ENCODE measurements around the gene CFAP77.

- TF ChIP-seq CTCF (IDR thresholded peaks at IDR 0.05; ENCODE audit: insufficient read depth, low read depth, low read length): no peak
- no peak for TF ChIP-seq EZH2 (IDR thresholded peaks at IDR 0.05; ENCODE audit: insufficient read depth, low read length)
These were observed 18.6 kb upstream of the CFAP77 start for GRCh38 chr9:132391449-132391848.
